Common myeloid progenitor, CD34-positive (primary cell): ENCODE measurements around the gene CILP2.

Source experiments
- CTCF ChIA-PET: fragments of 350-600 bp; sonication (Branson Sonifier 250); formaldehyde crosslinking; loops from one replicate; lab custom pipeline; 2021; ENCODE audit warnings: antibody characterized with exemption; lab: Charles Lee
- POLR2A ChIA-PET: fragments of 350-600 bp; sonication (Branson Sonifier 250); formaldehyde crosslinking; loops from one replicate; lab custom pipeline; 2021; ENCODE audit warnings: antibody characterized with exemption; lab: Charles Lee
- DNase-seq, 3 donors: peaks; one replicate each; pipeline versions ENCODE4 v3.0.0 to v3.0.0-alpha.2; 2013
- H3K27ac ChIP-seq, 2 experiments: 1 replicate in 1 of 2; 2 replicates in 1 of 2; pipeline ENCODE4 v1.7.0; 2013; ENCODE audit warnings: inconsistent platforms in 2 of 2, low read length in 2 of 2, mild to moderate bottlenecking in 2 of 2, low read depth in 1 of 2, moderate library complexity in 1 of 2; ENCODE audit not compliant: severe bottlenecking in 2 of 2, insufficient read depth in 1 of 2, poor library complexity in 1 of 2
- H3K27me3 ChIP-seq, 5 experiments: replicated peaks in 2 of 5; 1 replicate in 3 of 5; 2 replicates in 2 of 5; pipeline versions ENCODE4 v1.6.1 to v1.7.0; 2013; ENCODE audit warnings: low read length in 4 of 5, mild to moderate bottlenecking in 2 of 5, moderate library complexity in 2 of 5, inconsistent platforms in 1 of 5; ENCODE audit not compliant: insufficient read depth in 5 of 5, control insufficient read depth in 4 of 5
- H3K36me3 ChIP-seq, 4 experiments: 1 replicate in 2 of 4; 2 replicates in 2 of 4; pipeline versions ENCODE4 v1.6.1 to v1.7.0; 2013; ENCODE audit warnings: low read length in 3 of 4, control low read depth in 1 of 4, mild to moderate bottlenecking in 1 of 4; ENCODE audit not compliant: control insufficient read depth in 4 of 4, insufficient read depth in 4 of 4
- H3K4me1 ChIP-seq, 4 experiments: 1 replicate in 3 of 4; 2 replicates in 1 of 4; pipeline versions ENCODE4 v1.6.1 to v1.7.1; 2013; ENCODE audit warnings: low read length in 3 of 4, mild to moderate bottlenecking in 3 of 4, control low read depth in 1 of 4, inconsistent platforms in 1 of 4, moderate library complexity in 1 of 4; ENCODE audit not compliant: control insufficient read depth in 4 of 4, insufficient read depth in 4 of 4; ENCODE audit errors: control extremely low read depth in 1 of 4
- H3K4me3 ChIP-seq, 7 experiments: 1 replicate in 4 of 7; 2 replicates in 3 of 7; pipeline versions ENCODE4 v1.5.1 to v1.7.0; 2013; ENCODE audit warnings: mild to moderate bottlenecking in 7 of 7, low read length in 6 of 7, moderate library complexity in 6 of 7, inconsistent platforms in 2 of 7, low read depth in 2 of 7, control low read depth in 1 of 7; ENCODE audit not compliant: insufficient read depth in 4 of 7, control insufficient read depth in 1 of 7; ENCODE audit errors: extremely low read depth in 1 of 7
- H3K9me3 ChIP-seq, 5 experiments: 1 replicate in 4 of 5; 2 replicates in 1 of 5; pipeline versions ENCODE4 v1.6.1 to v1.7.1; 2013; ENCODE audit warnings: low read length in 4 of 5, mild to moderate bottlenecking in 2 of 5, inconsistent platforms in 1 of 5, low read depth in 1 of 5, moderate library complexity in 1 of 5; ENCODE audit not compliant: control insufficient read depth in 4 of 5, insufficient read depth in 2 of 5; ENCODE audit errors: control extremely low read depth in 1 of 5
- WGBS: methylation state at CpG from one replicate; pipeline ENCODE4 v1.1.5; 2013; ENCODE audit not compliant: insufficient coverage; 5-methylcytosine and 5-hydroxymethylcytosine counted together

Gene CILP2

GRCh38 chr19:19545707-19546106, 7.6 kb downstream of the CILP2 start:
- H3K4me1 ChIP-seq: peaks cover 0 to 15% (median 7%) of the 10 kb centered on the region in 4 experiments
- no peak for DNase-seq
- 96% methylated on average over 21 of the region's 23 CpGs for WGBS
- H3K9me3 ChIP-seq: peaks cover 0 to 5% (median 0%) of the 10 kb centered on the region in 5 experiments
- no peak overlapping the region for H3K4me3 ChIP-seq
- ChIA-PET POLR2A (no interaction called here), CTCF (no interaction called here)
- no peaks in the 10 kb centered on the region for H3K36me3 ChIP-seq
- no peak overlapping the region for H3K27ac ChIP-seq
- H3K27me3 ChIP-seq: peaks cover 0 to 39% (median 7%) of the 10 kb centered on the region in 5 experiments

GRCh38 chr19:19546751-19547162, 8.7 kb downstream of the CILP2 start:
- POLR2A ChIA-PET: no interaction called here
- CTCF ChIA-PET: interaction anchor here (1.2 to 2.1 kb wide), 4 partner anchors 9 to 97 kb away, joined by 4 to 5 read pairs (median 4); partner anchors contain the start of gene GMIP
- peaks cover 0 to 29% (median 2%) of the 10 kb centered on the region in 5 experiments for H3K27me3 ChIP-seq
- 89% methylated on average over 14 of the region's 19 CpGs for WGBS
- DNase-seq: no peak
- H3K36me3 ChIP-seq: no peaks in the 10 kb centered on the region
- peaks cover 0 to 5% (median 0%) of the 10 kb centered on the region in 5 experiments for H3K9me3 ChIP-seq
- peaks cover 0 to 5% (median 0%) of the 10 kb centered on the region in 4 experiments for H3K4me1 ChIP-seq
- H3K27ac ChIP-seq: no peak overlapping the region
- no peak overlapping the region for H3K4me3 ChIP-seq

- no peak for DNase-seq
- 70% methylated on average over 11 of the region's 15 CpGs for WGBS
- no peaks in the 10 kb centered on the region for H3K36me3 ChIP-seq
- H3K27me3 ChIP-seq: peaks cover 0 to 23% (median under 1%) of the 10 kb centered on the region in 5 experiments
- H3K4me3 ChIP-seq: no peak overlapping the region
- peaks cover 0 to 5% (median 0%) of the 10 kb centered on the region in 5 experiments for H3K9me3 ChIP-seq
- ChIA-PET CTCF (interaction anchor here (1.0 to 2.1 kb wide), 6 partner anchors 8 to 411 kb away, joined by 3 to 5 read pairs (median 4); partner anchors contain the start of gene GMIP), POLR2A (no interaction called here)
- H3K27ac ChIP-seq: no peak overlapping the region
- no peaks in the 10 kb centered on the region for H3K4me1 ChIP-seq
These were observed 9.7 kb downstream of the CILP2 start for GRCh38 chr19:19547674-19548336.

- 73% methylated on average over 8 of the region's 13 CpGs for WGBS
- Histone ChIP-seq H3K9me3 (peaks cover 0 to 5% (median 0%) of the 10 kb centered on the region in 5 experiments), H3K27me3 (peaks cover 0 to 11% (median 0%) of the 10 kb centered on the region in 5 experiments), H3K4me1 (no peaks in the 10 kb centered on the region), H3K27ac (no peak overlapping the region), H3K36me3 (no peaks in the 10 kb centered on the region), H3K4me3 (no peak overlapping the region)
- ChIA-PET CTCF (interaction anchor here (1.7 to 1.9 kb wide), 2 partner anchors 12 to 17 kb away, joined by 4 to 5 read pairs; no protein-coding TSS in a partner anchor), POLR2A (no interaction called here)
- no peak for DNase-seq
These were observed 11.1 kb downstream of the CILP2 start for GRCh38 chr19:19548915-19549759.

GRCh38 chr19:19549804-19550464, 11.9 kb downstream of the CILP2 start:
- Histone ChIP-seq H3K4me3 (no peak overlapping the region), H3K9me3 (peaks cover 0 to 3% (median 0%) of the 10 kb centered on the region in 5 experiments), H3K36me3 (no peaks in the 10 kb centered on the region), H3K27ac (no peak overlapping the region), H3K27me3 (peaks cover 0 to 6% (median 0%) of the 10 kb centered on the region in 5 experiments), H3K4me1 (no peaks in the 10 kb centered on the region)
- 87% methylated on average over 21 of the region's 23 CpGs for WGBS
- CTCF ChIA-PET: interaction anchor here (1.2 to 1.9 kb wide), 3 partner anchors 9 to 18 kb away, joined by 3 to 5 read pairs (median 4); no protein-coding TSS in a partner anchor
- POLR2A ChIA-PET: no interaction called here
- DNase-seq: no peak

- CTCF ChIA-PET: interaction anchor here (1.2 to 1.9 kb wide), 3 partner anchors 9 to 18 kb away, joined by 3 to 5 read pairs (median 4); no protein-coding TSS in a partner anchor
- Histone ChIP-seq H3K4me3 (no peak overlapping the region), H3K27me3 (peaks cover 0 to 6% (median 0%) of the 10 kb centered on the region in 5 experiments), H3K36me3 (no peaks in the 10 kb centered on the region), H3K4me1 (no peaks in the 10 kb centered on the region), H3K27ac (no peak overlapping the region), H3K9me3 (no peaks in the 10 kb centered on the region)
- no peak for DNase-seq
- POLR2A ChIA-PET: no interaction called here
- 82% methylated on average over 8 of the region's 8 CpGs for WGBS
These were observed 12.4 kb downstream of the CILP2 start for GRCh38 chr19:19550485-19550929.
